IMR-90 (cell line): Measurements from ENCODE around the gene SEPHS1. TPM values are rescaled to one million over a fixed set of nuclear protein-coding genes. Genes with fewer than 3 reads are reported as not detected.

ENCODE experiments used
- ATAC-seq: fragments of 200-7000 bp; cut with Tn5 transposase; 2 replicates; pipeline ENCODE4 v1.9.1; 2020; ENCODE audit warnings: low read depth, mild to moderate bottlenecking, moderate library complexity
- BruUV-seq: library from RNA; stranded (reverse); fragments of 400-500 nt; replicated peaks from 2 replicates; lab custom pipeline; 2021; lab: Mats Ljungman, UMichigan
- CTCF ChIA-PET: fragments of 300-600 bp; formaldehyde crosslinking; extraction: SDS; loops from one replicate; lab custom pipeline; 2021; ENCODE audit warnings: antibody characterized with exemption; lab: Yijun Ruan, JAX
- POLR2A ChIA-PET: fragments of 300-600 bp; sonication (Branson Sonifier 250); formaldehyde crosslinking; loops from one replicate; lab custom pipeline; 2022; ENCODE audit warnings: antibody characterized with exemption; ENCODE audit not compliant: unreplicated experiment; lab: Charles Lee
- DNase-seq: peaks from one replicate; pipeline ENCODE4 v3.0.0; 2013
- H2AFZ ChIP-seq: replicated peaks from 2 replicates; pipeline ENCODE3; 2013; ENCODE audit warnings: low read length, mild to moderate bottlenecking; ENCODE audit not compliant: poor library complexity
- H2AK5ac ChIP-seq: 2 replicates; pipeline ENCODE4 v1.6.1; 2013; ENCODE audit warnings: low read depth, low read length, inconsistent platforms
- H2AK9ac ChIP-seq: replicated peaks from 2 replicates; pipeline ENCODE3; 2013; ENCODE audit warnings: mild to moderate bottlenecking, low read depth, low read length, moderate library complexity; ENCODE audit not compliant: poor library complexity
- H2BK120ac ChIP-seq: 2 replicates; pipeline ENCODE4 v1.6.1; 2013; ENCODE audit warnings: low read depth, low read length, inconsistent platforms
- H2BK15ac ChIP-seq: 3 replicates; pipeline ENCODE4 v1.6.1; 2013; ENCODE audit warnings: low read depth, low read length, inconsistent platforms
- H2BK20ac ChIP-seq: 2 replicates; pipeline ENCODE4 v1.6.1; 2013; ENCODE audit warnings: low read depth, mild to moderate bottlenecking, inconsistent platforms, low read length, moderate library complexity
- H2BK5ac ChIP-seq: 2 replicates; pipeline ENCODE4 v1.6.1; 2013; ENCODE audit warnings: mild to moderate bottlenecking, low read depth, low read length, inconsistent platforms; ENCODE audit not compliant: poor library complexity, severe bottlenecking
- H3K14ac ChIP-seq: replicated peaks from 2 replicates; pipeline ENCODE4 v1.6.1; 2013; ENCODE audit warnings: low read depth, low read length, inconsistent platforms
- H3K18ac ChIP-seq: 2 replicates; pipeline ENCODE4 v1.6.1; 2013; ENCODE audit warnings: low read depth, low read length, control low read depth
- H3K23ac ChIP-seq: 2 replicates; pipeline ENCODE4 v1.6.1; 2013; ENCODE audit warnings: low read depth, low read length, inconsistent platforms
- H3K27ac ChIP-seq: 2 replicates; pipeline ENCODE4 v1.5.1; 2013; ENCODE audit warnings: mild to moderate bottlenecking, control low read depth, low read length; ENCODE audit not compliant: insufficient read depth
- H3K27me3 ChIP-seq: 2 replicates; pipeline ENCODE4 v1.6.1; 2013; ENCODE audit warnings: low read length; ENCODE audit not compliant: control insufficient read depth, insufficient read depth
- H3K36me3 ChIP-seq: 2 replicates; pipeline ENCODE4 v1.6.1; 2013; ENCODE audit warnings: low read length, mixed read lengths; ENCODE audit not compliant: control insufficient read depth, insufficient read depth
- H3K4ac ChIP-seq: 2 replicates; pipeline ENCODE4 v1.6.1; 2013; ENCODE audit warnings: low read depth, low read length, inconsistent platforms
- H3K4me1 ChIP-seq: 2 replicates; pipeline ENCODE4 v1.6.1; 2013; ENCODE audit warnings: low read length, mixed read lengths; ENCODE audit not compliant: control insufficient read depth, insufficient read depth
- H3K4me2 ChIP-seq: 2 replicates; pipeline ENCODE4 v1.6.1; 2013; ENCODE audit warnings: low read depth, mild to moderate bottlenecking, control low read depth, low read length, moderate library complexity
- H3K4me3 ChIP-seq: 2 replicates; pipeline ENCODE4 v1.5.1; 2013; ENCODE audit warnings: low read depth, mild to moderate bottlenecking, control low read depth, low read length, moderate library complexity; ENCODE audit not compliant: insufficient read depth
- H3K56ac ChIP-seq: 2 replicates; pipeline ENCODE4 v1.6.1; 2013; ENCODE audit warnings: low read length, inconsistent platforms; ENCODE audit not compliant: insufficient read depth; ENCODE audit errors: extremely low read depth
- H3K79me1 ChIP-seq, 2 experiments: 2 replicates each; pipeline ENCODE4 v1.6.1; 2013; ENCODE audit warnings: low read length in 2 of 2, inconsistent platforms in 1 of 2, low read depth in 1 of 2
- H3K9ac ChIP-seq: 2 replicates; pipeline ENCODE4 v1.6.1; 2013; ENCODE audit warnings: low read depth, low read length, control low read depth
- H3K9me1 ChIP-seq: 2 replicates; pipeline ENCODE4 v1.6.1; 2013; ENCODE audit warnings: low read length, inconsistent platforms; ENCODE audit not compliant: insufficient read depth
- H3K9me3 ChIP-seq: 2 replicates; pipeline ENCODE4 v1.6.1; 2013; ENCODE audit warnings: low read length; ENCODE audit not compliant: control insufficient read depth, insufficient read depth
- H4K20me1 ChIP-seq: 2 replicates; pipeline ENCODE4 v1.6.1; 2013; ENCODE audit warnings: low read length, inconsistent platforms; ENCODE audit not compliant: insufficient read depth
- H4K5ac ChIP-seq: 2 replicates; pipeline ENCODE4 v1.6.1; 2013; ENCODE audit warnings: mild to moderate bottlenecking, low read depth, low read length, control low read depth
- H4K8ac ChIP-seq, 2 experiments: 2 replicates each; pipeline ENCODE4 v1.6.1; 2013; ENCODE audit warnings: low read depth in 2 of 2, low read length in 2 of 2, control low read depth in 1 of 2, inconsistent platforms in 1 of 2
- H4K91ac ChIP-seq: 2 replicates; pipeline ENCODE4 v1.6.1; 2013; ENCODE audit warnings: low read depth, low read length, inconsistent platforms; ENCODE audit not compliant: insufficient read depth
- CEBPB ChIP-seq: IDR thresholded peaks from 2 replicates; pipeline ENCODE4 v1.6.1; 2012; ENCODE audit warnings: low read depth, low read length, improper control_type of control experiment
- WGBS, 2 experiments: methylation state at CpG; one replicate each; pipeline versions ENCODE4 v1.1.5 to v1.1.7; 2013; ENCODE audit warnings: missing lambda C conversion rate in 2 of 2; ENCODE audit not compliant: insufficient read length in 1 of 2; ENCODE audit errors: extremely low coverage in 2 of 2; 5-methylcytosine and 5-hydroxymethylcytosine counted together
- dilution Hi-C: fragments of 300-500 bp; cut with HindIII; formaldehyde crosslinking; loops from one replicate; pipeline ENCODE4 v1.14.3; 2018; ENCODE audit warnings: low sequenced_read_pairs; ENCODE audit not compliant: unreplicated experiment
- in situ Hi-C: fragments of 300-500 bp; cut with MboI; formaldehyde crosslinking; loops from 3 replicates; pipeline ENCODE4 v1.14.3; 2019; ENCODE audit warnings: low sequenced_read_pairs, inconsistent platforms, mixed read lengths
- intact Hi-C: fragments of 100-400 bp; cut with micrococcal nuclease; formaldehyde crosslinking; loops from 2 replicates; pipeline ENCODE4 v1.10.0; 2022
- polyA plus RNA-seq, 3 experiments: library from polyadenylated mRNA; depleted of rRNA; stranded (reverse); fragments of >200 nt; gene quantifications; 2 replicates each; pipeline ENCODE4 v1.2.3, GENCODE V29; 2012; ENCODE audit warnings: low replicate concordance in 1 of 3
- total RNA-seq: library from RNA; depleted of rRNA; stranded (reverse); fragments of >200 nt; gene quantifications from 2 replicates; pipeline ENCODE4 v1.2.3, GENCODE V29; 2012
- TF ChIP-seq, protein P1 (sequence below): fragments of 150-350 bp; IDR thresholded peaks from 2 replicates; pipeline ENCODE4 v1.6.1; 2016; ENCODE audit warnings: low read depth, mild to moderate bottlenecking, low read length, moderate library complexity, borderline replicate concordance

Gene SEPHS1
- total and polyA plus RNA-seq, 2 of the 4 experiments (the other 2 are of a cell fraction): 39.4 to 69.4 TPM

DNA sequence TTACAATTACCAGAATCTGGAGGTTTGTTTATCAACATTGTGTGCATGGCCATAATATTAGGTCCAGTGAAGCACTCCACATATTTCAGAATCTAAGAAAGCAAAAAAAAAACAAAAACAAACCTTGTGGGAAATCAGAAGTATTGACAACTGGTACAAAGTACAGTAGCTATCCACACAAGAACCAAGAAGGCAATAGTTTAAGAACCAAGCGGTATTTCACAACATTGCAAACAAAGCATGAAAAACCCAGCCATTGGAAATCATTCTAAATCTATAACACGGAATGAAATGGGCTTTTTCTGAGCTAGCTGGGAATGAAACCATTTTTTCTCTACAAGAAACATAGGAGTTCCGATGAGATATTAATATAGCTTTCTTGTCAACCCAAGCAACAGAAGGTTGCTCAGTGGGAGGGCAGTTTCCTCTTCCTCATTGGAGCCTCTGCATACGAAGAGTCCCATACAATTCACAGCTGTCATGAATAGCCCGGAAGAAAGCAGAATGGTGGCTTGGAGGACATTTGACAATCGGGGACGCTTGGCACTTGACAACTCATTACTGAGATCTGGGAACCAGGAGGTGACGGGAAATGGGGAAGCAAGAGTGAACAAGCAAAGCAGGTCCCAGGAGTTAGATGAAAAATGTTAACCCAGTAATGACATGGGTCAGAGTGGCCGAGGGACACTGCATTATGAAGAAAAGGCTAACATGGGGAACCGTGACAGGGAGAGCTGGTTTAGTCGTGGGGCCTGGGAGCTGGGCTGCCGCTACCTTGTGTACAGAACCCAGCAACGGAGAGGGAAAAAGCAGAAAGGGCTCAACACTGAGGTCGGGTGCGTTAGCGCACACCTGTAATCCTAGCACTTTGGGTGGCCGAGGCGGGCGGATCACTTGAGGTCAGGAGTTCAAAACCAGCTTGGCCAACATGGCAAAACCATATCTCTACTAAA lies 56.0 kb downstream of the SEPHS1 start:
- no peak overlapping the region for H4K91ac ChIP-seq
- in situ Hi-C loops: no loop called here
- H2BK15ac ChIP-seq: no peak overlapping the region
- H3K23ac ChIP-seq: no peak overlapping the region
- POLR2A ChIA-PET: no interaction called here
- H3K36me3 ChIP-seq: peaks cover 6% of the 10 kb centered on the region
- TF ChIP-seq CEBPB: peak; percentile 26; the same call in 1 of the 2 replicates
- TF ChIP-seq, protein P1, sequence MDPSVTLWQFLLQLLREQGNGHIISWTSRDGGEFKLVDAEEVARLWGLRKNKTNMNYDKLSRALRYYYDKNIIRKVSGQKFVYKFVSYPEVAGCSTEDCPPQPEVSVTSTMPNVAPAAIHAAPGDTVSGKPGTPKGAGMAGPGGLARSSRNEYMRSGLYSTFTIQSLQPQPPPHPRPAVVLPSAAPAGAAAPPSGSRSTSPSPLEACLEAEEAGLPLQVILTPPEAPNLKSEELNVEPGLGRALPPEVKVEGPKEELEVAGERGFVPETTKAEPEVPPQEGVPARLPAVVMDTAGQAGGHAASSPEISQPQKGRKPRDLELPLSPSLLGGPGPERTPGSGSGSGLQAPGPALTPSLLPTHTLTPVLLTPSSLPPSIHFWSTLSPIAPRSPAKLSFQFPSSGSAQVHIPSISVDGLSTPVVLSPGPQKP: no peak
- H3K27me3 ChIP-seq: no peaks in the 10 kb centered on the region
- dilution Hi-C loops: no loop called here
- H2AK5ac ChIP-seq: no peak overlapping the region
- no peak overlapping the region for H2BK20ac ChIP-seq
- H3K14ac ChIP-seq: no peak overlapping the region
- no peak for ATAC-seq
- no peaks in the 10 kb centered on the region for H3K79me1 ChIP-seq
- no peak overlapping the region for H4K5ac ChIP-seq
- no peaks in the 10 kb centered on the region for H3K9me3 ChIP-seq
- H3K4me3 ChIP-seq: no peak overlapping the region
- H2BK120ac ChIP-seq: no peak overlapping the region
- H2AK9ac ChIP-seq: no peak overlapping the region
- no peak for DNase-seq
- intact Hi-C loops: no loop called here
- WGBS, 2 experiments: 83% methylated on average over 13 of the region's 19 CpGs; no CpG with 5 or more reads in 1 of the 2 experiments
- no peak overlapping the region for H3K18ac ChIP-seq
- H4K8ac ChIP-seq: no peak overlapping the region
- CTCF ChIA-PET: no interaction called here
- H3K56ac ChIP-seq: no peak overlapping the region
- no peak overlapping the region for H3K4me2 ChIP-seq
- no peaks in the 10 kb centered on the region for H4K20me1 ChIP-seq
- BruUV-seq: no TSS peak
- no peak overlapping the region for H3K9ac ChIP-seq
- H2AFZ ChIP-seq: no peak overlapping the region
- H2BK5ac ChIP-seq: no peak overlapping the region
- H3K9me1 ChIP-seq: peaks cover 5% of the 10 kb centered on the region; the same call in 1 of the 2 replicates
- no peak overlapping the region for H3K4ac ChIP-seq
- H3K4me1 ChIP-seq: no peaks in the 10 kb centered on the region
- no peak overlapping the region for H3K27ac ChIP-seq
